Rectal smooth muscle tissue (tissue), 1 donor: Measurements from ENCODE around the gene CNTNAP5.

ENCODE experiments used
- H3K27ac ChIP-seq: one replicate; pipeline ENCODE4 v1.7.0; 2013; ENCODE audit warnings: low read depth, low read length, inconsistent platforms
- H3K27me3 ChIP-seq: one replicate; pipeline ENCODE4 v1.7.0; 2013; ENCODE audit warnings: low read length; ENCODE audit not compliant: control insufficient read depth, insufficient read depth
- H3K36me3 ChIP-seq: one replicate; pipeline ENCODE4 v1.7.0; 2013; ENCODE audit warnings: low read length; ENCODE audit not compliant: control insufficient read depth, insufficient read depth
- H3K4me1 ChIP-seq: one replicate; pipeline ENCODE4 v1.7.0; 2013; ENCODE audit warnings: low read length; ENCODE audit not compliant: control insufficient read depth, insufficient read depth
- H3K4me3 ChIP-seq: one replicate; pipeline ENCODE4 v1.7.0; 2013; ENCODE audit warnings: low read length
- H3K9ac ChIP-seq: one replicate; pipeline ENCODE4 v1.7.0; 2013; ENCODE audit warnings: low read length

CNTNAP5 gene

DNA sequence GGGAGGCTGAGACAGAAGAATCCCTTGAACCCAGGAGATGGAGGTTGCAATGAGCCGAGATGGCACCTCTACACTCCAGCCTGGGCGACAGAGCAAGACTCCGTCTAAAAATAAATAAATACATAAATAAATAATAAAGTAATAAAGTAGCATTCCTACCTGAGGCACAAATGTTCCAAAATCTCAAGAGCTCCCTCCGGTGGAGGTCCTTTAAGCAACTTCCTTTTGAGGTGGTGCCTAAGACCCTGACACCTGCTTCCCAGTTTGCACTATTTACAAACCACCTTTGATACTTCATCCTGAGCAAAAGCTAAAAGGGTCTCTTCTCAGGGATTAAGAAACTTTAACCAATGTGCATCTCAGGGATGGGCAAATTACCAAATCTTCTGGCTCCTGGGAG, 505.1 kb downstream of the CNTNAP5 start:
- no peak overlapping the region for H3K4me3 ChIP-seq
- H3K36me3 ChIP-seq, result no peaks in the 10 kb centered on the region
- no peaks in the 10 kb centered on the region for H3K4me1 ChIP-seq
- H3K27me3 ChIP-seq, result no peaks in the 10 kb centered on the region
- no peak overlapping the region for H3K27ac ChIP-seq
- H3K9ac ChIP-seq, result no peak overlapping the region

DNA sequence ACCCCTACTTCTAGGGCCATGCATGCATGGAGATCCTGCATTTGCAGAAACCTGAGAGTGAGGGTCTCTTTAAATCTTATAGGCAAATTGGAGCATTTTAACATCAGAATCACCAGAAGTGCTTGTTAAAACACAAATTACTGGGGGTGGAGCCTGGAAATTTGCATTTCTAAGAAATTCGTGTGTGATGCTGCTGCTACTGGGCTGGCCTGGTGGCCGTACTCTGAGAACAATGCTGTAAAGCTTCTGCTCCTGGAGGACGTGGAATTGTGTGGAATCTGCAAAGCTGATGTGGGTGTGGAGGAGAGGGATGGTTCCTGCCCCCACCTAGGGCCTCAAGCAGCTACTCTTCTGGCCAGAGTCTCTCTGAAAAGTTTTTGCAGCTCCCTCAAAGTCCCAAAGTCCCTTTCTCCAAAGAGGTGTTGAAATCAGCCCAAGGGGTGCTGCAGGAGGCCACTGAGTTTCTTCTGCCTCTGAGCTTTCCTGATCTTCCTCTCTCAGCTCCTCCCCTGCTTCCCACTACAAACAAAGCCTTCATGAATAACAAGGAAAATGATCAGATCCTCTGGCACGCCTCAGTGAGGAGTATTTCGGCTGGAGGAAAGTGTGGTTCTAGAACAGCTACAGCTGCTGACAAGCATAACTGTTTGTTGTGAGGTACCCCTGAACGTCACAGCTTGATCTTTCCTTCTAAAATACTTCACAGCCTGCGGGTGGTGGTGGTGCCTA, 508.3 kb downstream of the CNTNAP5 start:
- H3K27me3 ChIP-seq, result no peaks in the 10 kb centered on the region
- no peaks in the 10 kb centered on the region for H3K36me3 ChIP-seq
- no peak overlapping the region for H3K27ac ChIP-seq
- no peak overlapping the region for H3K9ac ChIP-seq
- H3K4me1 ChIP-seq, result no peaks in the 10 kb centered on the region
- H3K4me3 ChIP-seq, result no peak overlapping the region

DNA sequence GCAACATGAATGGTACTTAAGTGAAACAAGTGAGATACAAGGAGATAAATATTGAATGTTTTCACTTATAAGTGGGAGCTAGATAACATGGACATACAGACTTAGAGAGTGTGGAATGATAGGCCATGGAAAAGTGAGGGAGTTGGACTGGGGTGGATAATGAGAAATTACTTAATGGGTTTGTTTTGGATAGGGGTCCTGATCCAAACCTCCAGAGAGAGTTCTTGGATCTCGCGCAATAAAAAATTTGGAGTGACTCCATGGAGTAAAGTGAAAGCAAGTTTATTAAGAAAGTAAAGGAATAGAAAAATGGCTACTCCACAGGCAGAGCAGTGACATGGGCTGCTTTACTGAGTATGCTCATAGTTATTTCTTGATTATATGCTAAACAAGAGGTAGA, 508.9 kb downstream of the CNTNAP5 start:
- Histone ChIP-seq H3K27me3 (no peaks in the 10 kb centered on the region), H3K9ac (no peak overlapping the region), H3K36me3 (no peaks in the 10 kb centered on the region), H3K27ac (no peak overlapping the region), H3K4me1 (no peaks in the 10 kb centered on the region), H3K4me3 (no peak overlapping the region)

DNA sequence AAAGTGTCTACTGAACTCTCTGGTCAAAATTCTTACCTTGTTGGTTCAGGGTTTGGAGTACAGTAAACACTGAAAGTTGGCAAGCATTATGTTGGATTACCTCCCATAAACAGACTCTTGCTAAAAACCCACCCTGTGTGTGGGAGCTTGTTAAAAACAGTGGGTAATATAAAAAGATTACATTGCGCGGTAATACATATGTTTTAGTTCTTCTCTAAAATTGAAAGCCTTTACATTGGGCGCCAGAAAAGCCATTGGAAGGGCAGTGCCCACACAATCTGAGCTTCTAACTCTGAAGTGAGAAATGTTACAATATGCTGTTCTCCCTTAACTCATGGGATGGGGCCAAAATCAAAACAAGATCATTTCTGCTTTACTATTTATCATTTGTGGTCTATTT, 510.7 kb downstream of the CNTNAP5 start:
- Histone ChIP-seq H3K4me3 (no peak overlapping the region), H3K27ac (no peak overlapping the region), H3K4me1 (no peaks in the 10 kb centered on the region), H3K36me3 (no peaks in the 10 kb centered on the region), H3K9ac (no peak overlapping the region), H3K27me3 (no peaks in the 10 kb centered on the region)

DNA sequence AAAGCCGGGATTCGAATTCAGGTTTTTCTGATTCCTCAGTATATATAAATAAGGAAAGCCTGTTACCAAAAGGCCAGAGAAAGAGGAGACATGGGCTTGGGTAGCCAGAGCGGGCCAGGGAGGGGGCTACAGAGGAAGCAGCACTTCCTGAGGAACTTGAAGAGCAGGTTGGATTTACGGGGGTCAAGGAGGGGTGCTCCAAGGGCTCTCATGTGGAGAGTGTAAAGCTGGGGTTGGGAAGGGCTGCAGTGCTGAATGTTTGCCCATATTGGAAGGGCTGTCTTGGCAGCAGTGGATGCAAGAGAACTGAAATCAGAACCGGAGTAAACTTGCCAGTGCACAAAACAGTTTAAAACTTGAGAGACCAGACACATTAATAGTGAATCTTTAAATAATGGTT, 511.5 kb downstream of the CNTNAP5 start:
- H3K27ac ChIP-seq, result no peak overlapping the region
- no peaks in the 10 kb centered on the region for H3K4me1 ChIP-seq
- no peaks in the 10 kb centered on the region for H3K36me3 ChIP-seq
- no peak overlapping the region for H3K4me3 ChIP-seq
- no peak overlapping the region for H3K9ac ChIP-seq
- H3K27me3 ChIP-seq, result no peaks in the 10 kb centered on the region

DNA sequence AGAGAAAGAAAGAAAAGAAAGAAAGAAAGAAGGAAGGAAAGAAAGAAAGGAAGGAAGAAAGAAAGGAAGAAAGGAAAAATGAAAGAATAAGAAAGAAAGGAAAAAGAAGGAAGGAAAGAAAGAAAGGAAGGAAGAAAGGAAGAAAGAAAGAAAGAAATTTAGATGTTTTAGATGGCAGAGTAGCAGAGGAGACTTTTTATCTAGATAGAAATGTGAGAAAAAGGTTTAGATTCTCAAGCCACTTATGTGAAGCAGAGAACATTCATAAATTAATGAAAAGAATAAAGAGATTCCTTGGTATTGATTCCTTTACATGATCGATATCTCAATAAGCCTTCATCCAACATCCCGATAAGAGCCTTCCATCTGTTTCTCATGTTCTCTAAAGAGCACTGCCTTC, 513.5 kb downstream of the CNTNAP5 start:
- no peaks in the 10 kb centered on the region for H3K27me3 ChIP-seq
- no peak overlapping the region for H3K4me3 ChIP-seq
- no peak overlapping the region for H3K9ac ChIP-seq
- H3K4me1 ChIP-seq, result no peaks in the 10 kb centered on the region
- H3K36me3 ChIP-seq, result no peaks in the 10 kb centered on the region
- H3K27ac ChIP-seq, result no peak overlapping the region

DNA sequence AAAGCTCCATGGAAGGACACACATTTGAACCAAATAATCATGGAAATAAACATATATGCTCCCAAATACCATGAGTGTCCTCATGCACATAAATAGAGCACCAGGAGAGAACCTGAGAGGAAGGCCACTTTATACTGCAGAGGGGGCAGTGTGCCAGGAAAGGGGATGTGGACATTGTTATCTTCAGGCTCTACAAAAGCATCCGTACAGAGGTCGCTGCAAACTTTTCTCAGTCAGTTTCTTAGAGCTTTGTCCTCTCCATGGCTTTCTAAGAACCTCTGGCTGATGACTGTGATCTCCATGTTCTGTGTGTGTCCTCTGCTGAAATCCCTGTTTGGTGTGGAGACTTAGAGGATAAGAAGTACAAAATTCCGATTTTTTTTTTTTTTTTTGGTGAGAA, 515.7 kb downstream of the CNTNAP5 start:
- Histone ChIP-seq H3K27ac (no peak overlapping the region), H3K4me1 (no peaks in the 10 kb centered on the region), H3K27me3 (no peaks in the 10 kb centered on the region), H3K9ac (no peak overlapping the region), H3K4me3 (no peak overlapping the region), H3K36me3 (no peaks in the 10 kb centered on the region)

DNA sequence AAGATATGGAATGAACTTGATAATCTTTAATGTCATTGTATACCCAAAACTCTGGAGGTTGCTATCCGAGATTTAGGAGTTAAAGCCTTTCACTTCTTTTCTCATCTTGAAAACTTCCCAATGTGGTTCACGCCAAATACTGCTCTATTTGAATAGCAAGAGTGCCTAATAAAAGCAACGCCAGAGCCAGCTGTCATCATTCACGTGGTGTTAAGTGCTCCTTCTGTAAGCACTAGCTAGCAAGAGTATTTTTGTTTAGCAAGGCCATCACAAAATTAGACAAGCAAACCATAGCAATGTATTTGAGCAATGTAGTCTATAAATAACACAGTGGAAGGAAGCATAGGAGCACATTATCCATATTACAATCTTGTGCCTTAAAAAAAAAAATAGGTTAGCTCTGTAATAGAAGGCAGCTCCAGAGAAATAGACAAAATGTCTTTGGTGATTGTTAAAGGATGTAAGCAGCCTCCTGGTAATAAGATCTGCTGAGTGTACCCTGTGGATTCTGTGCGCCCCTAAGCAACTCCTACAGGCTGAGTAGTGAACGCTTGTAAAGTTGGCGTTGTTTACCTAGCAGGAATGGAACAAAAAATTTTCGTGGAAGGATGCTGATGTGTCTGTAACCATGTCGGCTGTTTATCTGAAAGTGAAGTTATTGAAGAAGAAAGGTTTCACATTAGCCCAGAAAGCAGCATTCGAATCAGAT, 518.0 kb downstream of the CNTNAP5 start:
- no peak overlapping the region for H3K27ac ChIP-seq
- no peaks in the 10 kb centered on the region for H3K27me3 ChIP-seq
- H3K9ac ChIP-seq, result no peak overlapping the region
- H3K4me1 ChIP-seq, result no peaks in the 10 kb centered on the region
- no peaks in the 10 kb centered on the region for H3K36me3 ChIP-seq
- H3K4me3 ChIP-seq, result no peak overlapping the region

DNA sequence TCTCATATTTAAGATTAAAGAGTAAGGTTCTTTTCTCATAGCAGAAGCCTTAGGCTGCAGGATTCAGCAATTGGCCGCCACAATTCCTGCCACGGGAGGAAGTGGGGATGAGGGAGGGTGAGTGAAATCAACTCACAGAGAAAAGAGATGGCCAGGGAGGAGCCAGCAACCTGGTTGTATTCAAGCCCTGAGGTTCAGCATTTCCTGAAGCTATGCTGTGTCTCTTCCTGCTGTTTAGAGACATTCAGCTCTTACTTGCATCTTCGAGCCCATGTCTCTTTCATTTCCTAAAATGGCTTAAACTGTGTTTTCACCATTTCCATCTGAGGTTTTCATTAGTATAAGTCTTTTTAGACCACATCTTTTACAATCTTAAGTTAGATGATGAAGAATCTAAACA, 522.6 kb downstream of the CNTNAP5 start:
- H3K27me3 ChIP-seq, result no peaks in the 10 kb centered on the region
- H3K36me3 ChIP-seq, result no peaks in the 10 kb centered on the region
- no peak overlapping the region for H3K27ac ChIP-seq
- H3K4me1 ChIP-seq, result no peaks in the 10 kb centered on the region
- H3K9ac ChIP-seq, result no peak overlapping the region
- no peak overlapping the region for H3K4me3 ChIP-seq

DNA sequence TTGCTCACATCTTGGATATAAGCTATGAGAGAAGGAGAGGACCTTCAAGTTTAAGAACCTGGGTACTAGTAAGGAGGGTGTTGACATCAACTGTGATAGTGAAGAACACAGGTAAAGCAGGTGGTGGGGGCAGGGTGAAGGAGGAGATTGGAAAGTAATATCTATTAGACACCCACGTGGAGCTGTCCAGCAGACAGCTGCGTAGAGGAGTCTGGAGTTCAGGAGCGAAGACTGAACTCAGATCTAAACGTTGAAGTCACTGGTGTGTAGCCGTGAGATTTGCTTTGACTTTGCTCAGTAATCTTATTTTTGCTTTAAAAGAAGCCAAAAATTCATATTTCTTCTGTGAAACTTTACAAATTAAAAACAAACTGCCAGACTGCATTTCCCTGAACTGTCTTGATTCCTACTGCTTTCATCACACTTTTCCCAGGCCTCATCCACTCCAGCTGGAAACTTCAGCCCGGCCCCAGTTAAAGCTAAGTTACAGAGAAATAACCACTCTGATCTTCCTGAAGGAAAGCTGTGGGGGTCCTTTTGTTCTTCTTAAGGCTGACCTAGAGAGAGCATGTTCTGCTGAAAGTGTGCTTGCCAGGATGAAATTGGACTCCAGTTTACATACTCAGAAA, 533.3 kb downstream of the CNTNAP5 start:
- no peaks in the 10 kb centered on the region for H3K36me3 ChIP-seq
- no peak overlapping the region for H3K9ac ChIP-seq
- no peak overlapping the region for H3K4me3 ChIP-seq
- H3K4me1 ChIP-seq, result no peaks in the 10 kb centered on the region
- no peaks in the 10 kb centered on the region for H3K27me3 ChIP-seq
- H3K27ac ChIP-seq, result no peak overlapping the region

DNA sequence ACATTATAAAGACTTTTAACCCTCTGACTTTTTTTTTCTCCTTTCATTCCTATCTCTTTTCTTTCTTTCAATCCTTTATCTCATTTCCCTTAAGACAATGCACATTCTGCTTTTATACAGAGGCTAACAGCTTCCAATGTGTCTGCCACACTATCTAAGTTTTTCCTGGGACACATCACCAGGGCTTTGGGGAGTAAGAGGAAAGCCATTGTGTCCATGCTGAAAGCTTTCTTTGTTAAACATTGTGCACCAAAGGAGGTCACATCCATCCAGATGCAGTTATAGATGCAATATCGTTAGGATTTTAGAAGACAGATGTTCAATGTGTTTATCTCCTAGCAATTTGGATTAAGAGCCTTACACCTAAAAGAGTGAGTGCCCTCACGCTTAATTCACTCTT, 534.1 kb downstream of the CNTNAP5 start:
- Histone ChIP-seq H3K9ac (no peak overlapping the region), H3K27ac (no peak overlapping the region), H3K27me3 (no peaks in the 10 kb centered on the region), H3K4me3 (no peak overlapping the region), H3K4me1 (no peaks in the 10 kb centered on the region), H3K36me3 (no peaks in the 10 kb centered on the region)

DNA sequence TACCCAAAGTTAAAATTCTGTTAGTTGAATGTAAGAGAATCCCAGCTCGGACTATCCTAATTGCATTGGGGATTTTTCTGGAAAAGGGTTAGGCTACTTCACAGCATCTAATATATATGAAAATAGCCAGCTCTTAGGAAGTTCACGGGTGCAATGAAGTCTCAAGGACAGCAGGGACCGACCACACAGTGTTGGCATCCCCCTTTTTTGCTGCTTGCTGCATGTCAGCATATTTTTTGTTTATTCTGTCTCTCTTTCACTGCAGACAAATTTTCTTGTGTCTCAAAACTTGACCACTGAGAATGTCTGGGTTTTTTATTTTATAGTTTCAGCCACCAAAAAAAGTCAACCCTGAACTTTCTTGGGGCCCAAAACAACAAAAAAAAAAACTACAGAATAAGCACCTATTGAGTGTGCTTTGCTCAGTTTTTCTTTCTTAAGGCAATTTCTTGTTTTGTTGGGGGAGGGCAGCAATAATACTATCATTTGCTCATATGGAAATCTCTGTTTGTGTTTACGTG, 535.6 kb downstream of the CNTNAP5 start:
- H3K4me1 ChIP-seq, result no peaks in the 10 kb centered on the region

More for the DNA sequence above, 535.6 kb downstream of the CNTNAP5 start:
- Histone ChIP-seq H3K4me3 (no peak overlapping the region), H3K27ac (no peak overlapping the region), H3K27me3 (no peaks in the 10 kb centered on the region), H3K9ac (no peak overlapping the region), H3K36me3 (no peaks in the 10 kb centered on the region)
